Measurements from ENCODE around the gene CHKA. TPM values are rescaled to one million over a fixed set of nuclear protein-coding genes. Genes with fewer than 3 reads are reported as not detected.

Gene CHKA
- polyA plus RNA-seq, 1 of the 3 experiments (the other 2 are of a cell fraction): 12.3 TPM

GRCh38 chr11:68012843-68013610 lies 108.2 kb downstream of the CHKA start:
- POLR2A ChIA-PET: no interaction called here
- Histone ChIP-seq H3K27me3 (ENCODE audit: insufficient read depth) (no peaks in the 10 kb centered on the region), H3K9me2 (no peaks in the 10 kb centered on the region), H3K9me3 (no peaks in the 10 kb centered on the region), H3K9ac (peak overlapping the region; percentile 76), H3K27ac (ENCODE audit: low read depth in 2 of 2, low read length in 1 of 2) (peak overlapping the region; percentile 80 to 96), H3F3A (replicated peaks; ENCODE audit: insufficient read depth) (peaks cover 18% of the 10 kb centered on the region), H2AFZ (ENCODE audit: low read depth) (no peak overlapping the region), H3K4me1 (ENCODE audit: control insufficient read depth in 1 of 2, insufficient read depth in 2 of 2, low read depth in 1 of 2, low read length in 1 of 2) (peaks cover 39 to 44% of the 10 kb centered on the region in 2 experiments; a peak in 3 of 4 replicates), H4K20me1 (ENCODE audit: insufficient read depth) (no peaks in the 10 kb centered on the region), H3K4me2 (peak overlapping the region; percentile 64), H3K36me3 (replicated peaks in 1 of 2; ENCODE audit: control insufficient read depth in 1 of 2, insufficient read depth in 2 of 2, low read length in 1 of 2) (no peaks in the 10 kb centered on the region), H3K79me2 (ENCODE audit: insufficient read depth) (peaks cover 18% of the 10 kb centered on the region), H3K4me3 (ENCODE audit: low read depth in 2 of 2, low read length in 1 of 2) (no peak overlapping the region)
- DNase-seq: no peak
- CTCF ChIA-PET: interaction anchor here (1.4 kb wide), 2 partner anchors 19 to 197 kb away, joined by 3 to 4 read pairs; no protein-coding TSS in a partner anchor
- WGBS (ENCODE audit: low lambda C conversion rate): 34% methylated on average over 11 of the region's 16 CpGs
- TF ChIP-seq POLR2AphosphoS5 (IDR thresholded peaks at IDR 0.05; ENCODE audit: low read depth, low read length) (peak; percentile 63), CTCF (IDR thresholded peaks at IDR 0.05) (no peak), ELF1 (IDR thresholded peaks at IDR 0.05) (no peak), RAD21 (IDR thresholded peaks at IDR 0.05; ENCODE audit: low read length) (no peak), RXRA (IDR thresholded peaks at IDR 0.05; ENCODE audit: borderline replicate concordance, low read depth) (peak; percentile 90; the same call in 1 of the 2 replicates), JUND (IDR thresholded peaks at IDR 0.05) (no peak), FOXM1 (IDR thresholded peaks at IDR 0.05; ENCODE audit: low read depth) (no peak), CHD2 (IDR thresholded peaks at IDR 0.05; ENCODE audit: low read length, partially characterized antibody) (peak; percentile 19), GABPA (IDR thresholded peaks at IDR 0.05; ENCODE audit: low read depth) (no peak), FOXJ3 (CRISPR knock-in tag; IDR thresholded peaks at IDR 0.05) (no peak), RFX5 (IDR thresholded peaks at IDR 0.05; ENCODE audit: low read length) (no peak), SIN3A (IDR thresholded peaks at IDR 0.05; ENCODE audit: borderline replicate concordance, low read depth, low read length) (peak; percentile 40; the same call in 1 of the 2 replicates), NRF1 (IDR thresholded peaks at IDR 0.05; ENCODE audit: low read depth, low read length) (no peak), MEF2A (IDR thresholded peaks at IDR 0.05; ENCODE audit: borderline replicate concordance, low read depth) (no peak), GATA2 (CRISPR knock-in tag; IDR thresholded peaks at IDR 0.05) (no peak), EP300 (IDR thresholded peaks at IDR 0.05; ENCODE audit: borderline replicate concordance in 1 of 2, low read depth in 1 of 2, low read length in 1 of 2) (peak in 1 of 2 experiments; percentile 76; a peak in 1 of 4 replicates), SMC3 (IDR thresholded peaks at IDR 0.05; ENCODE audit: low read depth, low read length) (no peak), TAF1 (IDR thresholded peaks at IDR 0.05; ENCODE audit: borderline replicate concordance, low read depth, low read length) (peak; percentile 48; the same call in 1 of the 2 replicates), EZH2phosphoT487 (IDR thresholded peaks at IDR 0.05; ENCODE audit: borderline replicate concordance, low read depth) (no peak), USF1 (IDR thresholded peaks at IDR 0.05; ENCODE audit: borderline replicate concordance, low read depth) (no peak), YY1 (IDR thresholded peaks at IDR 0.05; ENCODE audit: low read depth) (peak; percentile 72; the same call in 1 of the 2 replicates)
- TF ChIP-seq, protein P1, sequence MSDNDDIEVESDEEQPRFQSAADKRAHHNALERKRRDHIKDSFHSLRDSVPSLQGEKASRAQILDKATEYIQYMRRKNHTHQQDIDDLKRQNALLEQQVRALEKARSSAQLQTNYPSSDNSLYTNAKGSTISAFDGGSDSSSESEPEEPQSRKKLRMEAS (IDR thresholded peaks at IDR 0.05; ENCODE audit: low read depth): peak; percentile 84
- TF ChIP-seq, protein P2, sequence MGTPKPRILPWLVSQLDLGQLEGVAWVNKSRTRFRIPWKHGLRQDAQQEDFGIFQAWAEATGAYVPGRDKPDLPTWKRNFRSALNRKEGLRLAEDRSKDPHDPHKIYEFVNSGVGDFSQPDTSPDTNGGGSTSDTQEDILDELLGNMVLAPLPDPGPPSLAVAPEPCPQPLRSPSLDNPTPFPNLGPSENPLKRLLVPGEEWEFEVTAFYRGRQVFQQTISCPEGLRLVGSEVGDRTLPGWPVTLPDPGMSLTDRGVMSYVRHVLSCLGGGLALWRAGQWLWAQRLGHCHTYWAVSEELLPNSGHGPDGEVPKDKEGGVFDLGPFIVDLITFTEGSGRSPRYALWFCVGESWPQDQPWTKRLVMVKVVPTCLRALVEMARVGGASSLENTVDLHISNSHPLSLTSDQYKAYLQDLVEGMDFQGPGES (IDR thresholded peaks at IDR 0.05; ENCODE audit: low read depth, low read length): no peak
- TF ChIP-seq, protein P3, sequence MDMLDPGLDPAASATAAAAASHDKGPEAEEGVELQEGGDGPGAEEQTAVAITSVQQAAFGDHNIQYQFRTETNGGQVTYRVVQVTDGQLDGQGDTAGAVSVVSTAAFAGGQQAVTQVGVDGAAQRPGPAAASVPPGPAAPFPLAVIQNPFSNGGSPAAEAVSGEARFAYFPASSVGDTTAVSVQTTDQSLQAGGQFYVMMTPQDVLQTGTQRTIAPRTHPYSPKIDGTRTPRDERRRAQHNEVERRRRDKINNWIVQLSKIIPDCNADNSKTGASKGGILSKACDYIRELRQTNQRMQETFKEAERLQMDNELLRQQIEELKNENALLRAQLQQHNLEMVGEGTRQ (IDR thresholded peaks at IDR 0.05; ENCODE audit: borderline replicate concordance, low read depth, low read length): no peak
- TF ChIP-seq, protein P4, sequence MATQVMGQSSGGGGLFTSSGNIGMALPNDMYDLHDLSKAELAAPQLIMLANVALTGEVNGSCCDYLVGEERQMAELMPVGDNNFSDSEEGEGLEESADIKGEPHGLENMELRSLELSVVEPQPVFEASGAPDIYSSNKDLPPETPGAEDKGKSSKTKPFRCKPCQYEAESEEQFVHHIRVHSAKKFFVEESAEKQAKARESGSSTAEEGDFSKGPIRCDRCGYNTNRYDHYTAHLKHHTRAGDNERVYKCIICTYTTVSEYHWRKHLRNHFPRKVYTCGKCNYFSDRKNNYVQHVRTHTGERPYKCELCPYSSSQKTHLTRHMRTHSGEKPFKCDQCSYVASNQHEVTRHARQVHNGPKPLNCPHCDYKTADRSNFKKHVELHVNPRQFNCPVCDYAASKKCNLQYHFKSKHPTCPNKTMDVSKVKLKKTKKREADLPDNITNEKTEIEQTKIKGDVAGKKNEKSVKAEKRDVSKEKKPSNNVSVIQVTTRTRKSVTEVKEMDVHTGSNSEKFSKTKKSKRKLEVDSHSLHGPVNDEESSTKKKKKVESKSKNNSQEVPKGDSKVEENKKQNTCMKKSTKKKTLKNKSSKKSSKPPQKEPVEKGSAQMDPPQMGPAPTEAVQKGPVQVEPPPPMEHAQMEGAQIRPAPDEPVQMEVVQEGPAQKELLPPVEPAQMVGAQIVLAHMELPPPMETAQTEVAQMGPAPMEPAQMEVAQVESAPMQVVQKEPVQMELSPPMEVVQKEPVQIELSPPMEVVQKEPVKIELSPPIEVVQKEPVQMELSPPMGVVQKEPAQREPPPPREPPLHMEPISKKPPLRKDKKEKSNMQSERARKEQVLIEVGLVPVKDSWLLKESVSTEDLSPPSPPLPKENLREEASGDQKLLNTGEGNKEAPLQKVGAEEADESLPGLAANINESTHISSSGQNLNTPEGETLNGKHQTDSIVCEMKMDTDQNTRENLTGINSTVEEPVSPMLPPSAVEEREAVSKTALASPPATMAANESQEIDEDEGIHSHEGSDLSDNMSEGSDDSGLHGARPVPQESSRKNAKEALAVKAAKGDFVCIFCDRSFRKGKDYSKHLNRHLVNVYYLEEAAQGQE (IDR thresholded peaks at IDR 0.05; ENCODE audit: low read depth, low read length): peak; percentile 26; the same call in 1 of the 2 replicates

Data from SK-N-SH (cell line).